ENCODE measurements around the gene LGALS3. TPM values are rescaled to one million over a fixed set of nuclear protein-coding genes. Genes with fewer than 3 reads are reported as not detected.

Gene LGALS3
- total RNA-seq, 1 donor from 2014 or later: 1.2 TPM

DNA sequence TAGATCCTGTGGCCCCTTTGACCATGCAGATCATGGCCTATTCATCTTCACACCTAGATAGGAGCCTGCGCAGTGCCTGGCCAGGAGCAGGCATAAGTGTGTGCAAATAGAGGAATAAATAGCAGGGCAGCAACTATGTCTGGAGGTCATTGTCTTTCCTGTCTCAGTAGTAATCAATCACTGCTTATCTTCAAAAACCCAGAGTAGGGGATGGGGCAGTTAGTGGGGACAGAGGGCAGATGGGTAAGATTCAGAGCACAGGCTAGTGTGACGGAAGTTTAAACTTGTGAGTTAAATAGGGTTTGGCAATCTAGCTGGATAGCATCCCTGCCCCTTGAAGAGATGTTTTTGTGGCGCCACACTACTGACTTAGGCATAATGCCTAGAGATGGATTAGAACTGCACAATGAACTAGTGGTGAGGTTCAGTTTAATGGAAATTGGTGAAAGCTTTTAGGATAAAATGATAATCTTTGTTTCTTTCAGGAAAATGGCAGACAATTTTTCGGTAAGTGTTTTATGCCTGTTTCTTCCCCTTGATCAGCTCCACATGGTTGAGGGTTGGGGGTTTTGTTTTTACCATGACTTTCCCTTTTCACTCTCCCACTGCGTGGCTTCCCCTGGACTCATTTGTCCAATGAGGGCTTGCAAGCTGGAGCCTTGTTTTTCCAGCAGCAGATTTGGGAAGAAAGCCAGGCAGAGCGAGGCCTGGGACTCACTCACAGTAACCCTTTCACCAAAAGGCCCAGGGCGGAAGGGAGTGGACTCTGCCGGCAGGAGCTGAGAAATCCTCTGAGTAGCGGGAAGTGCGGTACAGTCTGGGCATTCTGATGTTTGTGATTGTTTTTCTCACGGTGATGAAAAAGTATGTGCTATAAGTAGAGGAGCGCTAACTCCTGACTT is 8.1 kb downstream of the LGALS3 start:
- H3K4me3 Mint-ChIP-seq: no peak overlapping the region
- TF ChIP-seq, protein P1, sequence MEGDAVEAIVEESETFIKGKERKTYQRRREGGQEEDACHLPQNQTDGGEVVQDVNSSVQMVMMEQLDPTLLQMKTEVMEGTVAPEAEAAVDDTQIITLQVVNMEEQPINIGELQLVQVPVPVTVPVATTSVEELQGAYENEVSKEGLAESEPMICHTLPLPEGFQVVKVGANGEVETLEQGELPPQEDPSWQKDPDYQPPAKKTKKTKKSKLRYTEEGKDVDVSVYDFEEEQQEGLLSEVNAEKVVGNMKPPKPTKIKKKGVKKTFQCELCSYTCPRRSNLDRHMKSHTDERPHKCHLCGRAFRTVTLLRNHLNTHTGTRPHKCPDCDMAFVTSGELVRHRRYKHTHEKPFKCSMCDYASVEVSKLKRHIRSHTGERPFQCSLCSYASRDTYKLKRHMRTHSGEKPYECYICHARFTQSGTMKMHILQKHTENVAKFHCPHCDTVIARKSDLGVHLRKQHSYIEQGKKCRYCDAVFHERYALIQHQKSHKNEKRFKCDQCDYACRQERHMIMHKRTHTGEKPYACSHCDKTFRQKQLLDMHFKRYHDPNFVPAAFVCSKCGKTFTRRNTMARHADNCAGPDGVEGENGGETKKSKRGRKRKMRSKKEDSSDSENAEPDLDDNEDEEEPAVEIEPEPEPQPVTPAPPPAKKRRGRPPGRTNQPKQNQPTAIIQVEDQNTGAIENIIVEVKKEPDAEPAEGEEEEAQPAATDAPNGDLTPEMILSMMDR (conservative IDR thresholded peaks at IDR 0.05): no peak
- H3K36me3 Mint-ChIP-seq (ENCODE audit: low read depth): peaks cover 16% of the 10 kb centered on the region
- peaks cover 5% of the 10 kb centered on the region for H3K9me3 Mint-ChIP-seq
- peaks cover 1% of the 10 kb centered on the region for H3K27me3 Mint-ChIP-seq (ENCODE audit: low read depth)
- H3K27ac Mint-ChIP-seq (ENCODE audit: unreplicated experiment): no peak overlapping the region
- no peak for DNase-seq (ENCODE audit: low read depth, low spot score)
- H3K4me1 Mint-ChIP-seq: peaks cover 7% of the 10 kb centered on the region

- no peaks in the 10 kb centered on the region for H3K27me3 Mint-ChIP-seq (ENCODE audit: low read depth)
- peaks cover 5% of the 10 kb centered on the region for H3K9me3 Mint-ChIP-seq
- H3K4me3 Mint-ChIP-seq: no peak overlapping the region
- H3K4me1 Mint-ChIP-seq: peaks cover 8% of the 10 kb centered on the region
- TF ChIP-seq, protein P1 (conservative IDR thresholded peaks at IDR 0.05): peak; percentile 40
- H3K27ac Mint-ChIP-seq (ENCODE audit: unreplicated experiment): no peak overlapping the region
- no peak for DNase-seq (ENCODE audit: low read depth, low spot score)
- H3K36me3 Mint-ChIP-seq (ENCODE audit: low read depth): peaks cover 16% of the 10 kb centered on the region
These were observed 9.0 kb downstream of the LGALS3 start for GRCh38 chr14:55138091-55138490.

- no peak for DNase-seq (ENCODE audit: low read depth, low spot score)
- H3K27ac Mint-ChIP-seq (ENCODE audit: unreplicated experiment): no peak overlapping the region
- peaks cover 5% of the 10 kb centered on the region for H3K9me3 Mint-ChIP-seq
- H3K4me1 Mint-ChIP-seq: peaks cover 8% of the 10 kb centered on the region
- no peaks in the 10 kb centered on the region for H3K27me3 Mint-ChIP-seq (ENCODE audit: low read depth)
- no peak overlapping the region for H3K4me3 Mint-ChIP-seq
- TF ChIP-seq, protein P1 (conservative IDR thresholded peaks at IDR 0.05): no peak
- peaks cover 20% of the 10 kb centered on the region for H3K36me3 Mint-ChIP-seq (ENCODE audit: low read depth)
These were observed 10.1 kb downstream of the LGALS3 start for GRCh38 chr14:55139141-55139540.

DNA sequence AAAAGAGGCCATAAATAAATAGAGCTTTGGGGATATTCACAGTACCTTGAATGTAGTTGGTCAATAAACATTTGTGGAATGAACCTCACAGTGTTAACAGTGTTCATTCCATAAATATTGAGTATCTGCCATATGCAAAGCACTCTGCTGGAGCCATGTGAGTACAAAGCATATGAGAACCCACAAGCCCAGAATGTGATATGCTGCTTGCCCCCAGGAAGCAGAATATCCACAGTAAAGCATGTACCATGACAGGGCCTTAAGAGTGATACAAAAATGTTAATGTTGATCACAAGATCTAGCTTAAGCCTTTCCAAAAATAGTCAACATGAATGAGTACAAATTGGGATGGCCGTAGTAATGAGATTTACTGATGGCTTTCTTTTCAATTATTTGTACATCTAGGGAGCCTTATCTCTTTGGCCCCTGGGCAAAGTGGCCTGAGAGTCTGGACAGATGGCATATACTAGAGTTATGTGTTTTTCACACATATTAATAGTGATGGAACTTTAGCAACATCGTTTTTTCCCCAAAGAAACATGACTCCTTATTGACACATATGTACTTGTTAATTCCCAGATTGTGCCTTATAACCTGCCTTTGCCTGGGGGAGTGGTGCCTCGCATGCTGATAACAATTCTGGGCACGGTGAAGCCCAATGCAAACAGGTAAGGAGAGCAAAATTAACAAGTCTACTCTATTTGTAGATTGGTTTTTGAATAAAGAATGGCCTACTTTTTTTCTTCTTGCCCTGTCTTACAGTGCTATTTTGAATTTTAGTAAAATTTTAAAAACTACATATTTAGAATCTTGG is 10.9 kb downstream of the LGALS3 start:
- H3K9me3 Mint-ChIP-seq: peaks cover 5% of the 10 kb centered on the region
- H3K27me3 Mint-ChIP-seq (ENCODE audit: low read depth): no peaks in the 10 kb centered on the region
- peaks cover 22% of the 10 kb centered on the region for H3K36me3 Mint-ChIP-seq (ENCODE audit: low read depth)
- TF ChIP-seq, protein P1 (conservative IDR thresholded peaks at IDR 0.05): no peak
- no peak overlapping the region for H3K27ac Mint-ChIP-seq (ENCODE audit: unreplicated experiment)
- no peak for DNase-seq (ENCODE audit: low read depth, low spot score)
- no peak overlapping the region for H3K4me3 Mint-ChIP-seq
- H3K4me1 Mint-ChIP-seq: peaks cover 8% of the 10 kb centered on the region

DNA sequence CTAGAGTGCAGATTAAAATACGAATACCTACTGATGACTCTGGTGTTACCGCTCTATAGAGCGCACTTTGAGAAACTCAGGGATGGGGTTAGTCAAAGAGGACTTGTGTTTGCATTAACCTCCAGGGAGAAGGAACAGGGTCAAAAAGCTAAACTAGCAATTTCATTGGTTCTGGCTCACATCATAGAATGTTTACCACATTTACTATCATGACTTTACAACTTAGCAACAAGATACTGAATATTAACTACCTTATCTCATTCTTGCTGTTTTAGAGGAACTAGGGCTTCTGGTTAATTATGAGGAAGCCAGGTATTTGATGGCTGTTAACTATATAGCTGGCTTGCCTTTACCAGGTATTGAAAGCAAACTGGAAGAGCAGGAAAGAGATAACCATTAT is 12.8 kb downstream of the LGALS3 start:
- H3K4me3 Mint-ChIP-seq: no peak overlapping the region
- H3K27me3 Mint-ChIP-seq (ENCODE audit: low read depth): no peaks in the 10 kb centered on the region
- peaks cover 29% of the 10 kb centered on the region for H3K36me3 Mint-ChIP-seq (ENCODE audit: low read depth)
- peaks cover 7% of the 10 kb centered on the region for H3K4me1 Mint-ChIP-seq
- no peak for DNase-seq (ENCODE audit: low read depth, low spot score)
- H3K9me3 Mint-ChIP-seq: peaks cover 5% of the 10 kb centered on the region
- TF ChIP-seq, protein P1 (conservative IDR thresholded peaks at IDR 0.05): no peak
- no peak overlapping the region for H3K27ac Mint-ChIP-seq (ENCODE audit: unreplicated experiment)

All from neural crest cell (in vitro differentiated cells).